IPS-18a (cell line): ENCODE results near the gene MINDY2.
"Not testable (repeated sequence)": the region's sequence is repeated elsewhere in the genome, so short reads cannot be mapped to it uniquely, and the experiment has no call there.

Experiments
- H3K27ac ChIP-seq: one replicate; pipeline ENCODE4 v1.5.1; 2013; ENCODE audit warnings: low read length
- H3K27me3 ChIP-seq: one replicate; pipeline ENCODE4 v1.6.1; 2013; ENCODE audit warnings: mild to moderate bottlenecking, low read length; ENCODE audit not compliant: control insufficient read depth, insufficient read depth
- H3K36me3 ChIP-seq: one replicate; pipeline ENCODE4 v1.6.1; 2013; ENCODE audit warnings: low read depth, low read length; ENCODE audit not compliant: control insufficient read depth
- H3K4me1 ChIP-seq: one replicate; pipeline ENCODE4 v1.6.1; 2013; ENCODE audit warnings: low read depth, low read length; ENCODE audit not compliant: control insufficient read depth
- H3K4me3 ChIP-seq: one replicate; pipeline ENCODE4 v1.5.1; 2013; ENCODE audit warnings: low read length
- H3K9ac ChIP-seq: one replicate; pipeline ENCODE4 v1.6.1; 2013; ENCODE audit warnings: mild to moderate bottlenecking, low read length, moderate library complexity
- H3K9me3 ChIP-seq: one replicate; pipeline ENCODE4 v1.6.1; 2013; ENCODE audit warnings: low read depth, low read length; ENCODE audit not compliant: control insufficient read depth

MINDY2 gene

GRCh38 chr15:58842713-58843396 lies 71.8 kb downstream of the MINDY2 start:
- H3K9ac ChIP-seq = no peak overlapping the region
- H3K36me3 ChIP-seq = no peaks in the 10 kb centered on the region
- H3K4me3 ChIP-seq = no peak overlapping the region
- no peaks in the 10 kb centered on the region for H3K27me3 ChIP-seq
- H3K4me1 ChIP-seq = no peaks in the 10 kb centered on the region
- H3K9me3 ChIP-seq = no peaks in the 10 kb centered on the region
- H3K27ac ChIP-seq = no peak overlapping the region

GRCh38 chr15:58851205-58851604 lies 80.1 kb downstream of the MINDY2 start:
- not testable (repeated sequence) for H3K27ac ChIP-seq, H3K4me1 ChIP-seq, H3K4me3 ChIP-seq, H3K9me3 ChIP-seq, H3K27me3 ChIP-seq, H3K36me3 ChIP-seq, H3K9ac ChIP-seq

GRCh38 chr15:58852347-58852746 lies 81.2 kb downstream of the MINDY2 start:
- Histone ChIP-seq H3K4me3 (no peak overlapping the region), H3K36me3 (peaks cover 7% of the 10 kb centered on the region), H3K4me1 (no peaks in the 10 kb centered on the region), H3K27ac (no peak overlapping the region), H3K27me3 (no peaks in the 10 kb centered on the region), H3K9me3 (no peaks in the 10 kb centered on the region), H3K9ac (no peak overlapping the region)

- no peaks in the 10 kb centered on the region for H3K9me3 ChIP-seq
- no peaks in the 10 kb centered on the region for H3K4me1 ChIP-seq
- H3K4me3 ChIP-seq = no peak overlapping the region
- H3K36me3 ChIP-seq = peaks cover 7% of the 10 kb centered on the region
- H3K27me3 ChIP-seq = no peaks in the 10 kb centered on the region
- H3K9ac ChIP-seq = no peak overlapping the region
- no peak overlapping the region for H3K27ac ChIP-seq
These were observed 83.5 kb downstream of the MINDY2 start for GRCh38 chr15:58854593-58854992.

- no peak overlapping the region for H3K27ac ChIP-seq
- no peaks in the 10 kb centered on the region for H3K27me3 ChIP-seq
- no peak overlapping the region for H3K9ac ChIP-seq
- H3K4me1 ChIP-seq = no peaks in the 10 kb centered on the region
- no peaks in the 10 kb centered on the region for H3K9me3 ChIP-seq
- peaks cover 7% of the 10 kb centered on the region for H3K36me3 ChIP-seq
- no peak overlapping the region for H3K4me3 ChIP-seq
These were observed 85.0 kb downstream of the MINDY2 start for GRCh38 chr15:58856086-58856485.

GRCh38 chr15:58856621-58857020 lies 85.5 kb downstream of the MINDY2 start:
- not testable (repeated sequence) for H3K4me1 ChIP-seq, H3K27ac ChIP-seq, H3K36me3 ChIP-seq, H3K4me3 ChIP-seq, H3K27me3 ChIP-seq, H3K9me3 ChIP-seq, H3K9ac ChIP-seq

- no peak overlapping the region for H3K9ac ChIP-seq
- no peaks in the 10 kb centered on the region for H3K27me3 ChIP-seq
- H3K27ac ChIP-seq = no peak overlapping the region
These were observed 91.2 kb downstream of the MINDY2 start for GRCh38 chr15:58862326-58862725.

GRCh38 chr15:58864602-58865424 lies 93.7 kb downstream of the MINDY2 start:
- Histone ChIP-seq H3K9me3 (no peaks in the 10 kb centered on the region), H3K4me1 (no peaks in the 10 kb centered on the region), H3K27ac (no peak overlapping the region), H3K27me3 (no peaks in the 10 kb centered on the region), H3K36me3 (no peaks in the 10 kb centered on the region), H3K9ac (peak overlapping the region; percentile 7), H3K4me3 (no peak overlapping the region)

More at GRCh38 chr15:58862326-58862725, 91.2 kb downstream of the MINDY2 start:
- Histone ChIP-seq H3K4me3 (no peak overlapping the region), H3K36me3 (no peaks in the 10 kb centered on the region), H3K9me3 (no peaks in the 10 kb centered on the region), H3K4me1 (no peaks in the 10 kb centered on the region)

GRCh38 chr15:58865425-58865880 lies 94.4 kb downstream of the MINDY2 start:
- no peaks in the 10 kb centered on the region for H3K4me1 ChIP-seq
- H3K27ac ChIP-seq = no peak overlapping the region
- H3K27me3 ChIP-seq = no peaks in the 10 kb centered on the region
- no peaks in the 10 kb centered on the region for H3K36me3 ChIP-seq
- H3K9ac ChIP-seq = no peak overlapping the region
- H3K9me3 ChIP-seq = no peaks in the 10 kb centered on the region
- H3K4me3 ChIP-seq = no peak overlapping the region

- no peak overlapping the region for H3K9ac ChIP-seq
- no peaks in the 10 kb centered on the region for H3K4me1 ChIP-seq
- H3K27me3 ChIP-seq = no peaks in the 10 kb centered on the region
- no peak overlapping the region for H3K27ac ChIP-seq
- no peak overlapping the region for H3K4me3 ChIP-seq
- H3K36me3 ChIP-seq = no peaks in the 10 kb centered on the region
- H3K9me3 ChIP-seq = no peaks in the 10 kb centered on the region
These were observed 96.8 kb downstream of the MINDY2 start for GRCh38 chr15:58867926-58868325.

- no peak overlapping the region for H3K4me3 ChIP-seq
- no peak overlapping the region for H3K9ac ChIP-seq
- no peaks in the 10 kb centered on the region for H3K4me1 ChIP-seq
- no peaks in the 10 kb centered on the region for H3K27me3 ChIP-seq
- H3K36me3 ChIP-seq = no peaks in the 10 kb centered on the region
- no peak overlapping the region for H3K27ac ChIP-seq
- H3K9me3 ChIP-seq = no peaks in the 10 kb centered on the region
These were observed 99.3 kb downstream of the MINDY2 start for GRCh38 chr15:58870451-58870850.

GRCh38 chr15:58873267-58873666 lies 102.2 kb downstream of the MINDY2 start:
- no peak overlapping the region for H3K27ac ChIP-seq
- no peak overlapping the region for H3K9ac ChIP-seq
- no peak overlapping the region for H3K4me3 ChIP-seq
- H3K36me3 ChIP-seq = peaks cover 10% of the 10 kb centered on the region
- H3K9me3 ChIP-seq = no peaks in the 10 kb centered on the region
- H3K4me1 ChIP-seq = no peaks in the 10 kb centered on the region
- H3K27me3 ChIP-seq = no peaks in the 10 kb centered on the region
